ENCODE measurements around the gene OBSCN.

DNA sequence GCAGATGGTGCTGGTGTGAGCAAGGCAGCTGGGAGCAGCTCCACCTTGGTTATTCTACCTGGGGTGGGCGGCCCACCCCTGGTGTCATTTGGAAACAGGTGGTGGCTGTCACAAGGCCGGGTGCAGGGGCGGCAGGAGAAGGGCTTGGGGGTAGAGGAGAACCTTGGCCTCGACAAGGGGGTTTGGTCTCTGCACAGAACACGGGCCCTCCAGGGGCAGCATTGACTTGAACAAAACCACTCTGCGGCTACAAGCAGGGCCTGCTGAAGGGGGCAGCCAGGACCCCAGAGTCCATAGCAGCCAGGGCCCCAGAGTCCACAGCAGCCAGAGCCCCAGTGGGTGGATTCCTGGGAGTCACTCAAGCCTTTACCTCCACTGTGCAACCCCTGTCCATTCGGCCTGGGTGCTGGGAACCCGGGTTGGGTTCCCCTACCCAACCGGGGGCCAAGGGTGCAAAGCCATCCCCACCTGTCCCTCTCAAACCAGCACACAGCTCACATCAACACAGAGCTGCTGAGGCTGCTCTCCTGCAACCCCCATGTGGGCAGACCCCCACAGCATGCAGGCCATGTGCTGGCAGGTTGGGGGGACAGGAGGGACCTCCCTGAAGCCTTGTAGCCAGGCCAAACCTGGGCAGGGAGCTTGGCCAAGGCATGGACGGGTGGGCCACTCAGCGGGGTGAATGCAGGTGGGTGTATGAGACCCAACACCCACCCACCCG is 191.1 kb downstream of the OBSCN start:
- TF ChIP-seq, protein P1, sequence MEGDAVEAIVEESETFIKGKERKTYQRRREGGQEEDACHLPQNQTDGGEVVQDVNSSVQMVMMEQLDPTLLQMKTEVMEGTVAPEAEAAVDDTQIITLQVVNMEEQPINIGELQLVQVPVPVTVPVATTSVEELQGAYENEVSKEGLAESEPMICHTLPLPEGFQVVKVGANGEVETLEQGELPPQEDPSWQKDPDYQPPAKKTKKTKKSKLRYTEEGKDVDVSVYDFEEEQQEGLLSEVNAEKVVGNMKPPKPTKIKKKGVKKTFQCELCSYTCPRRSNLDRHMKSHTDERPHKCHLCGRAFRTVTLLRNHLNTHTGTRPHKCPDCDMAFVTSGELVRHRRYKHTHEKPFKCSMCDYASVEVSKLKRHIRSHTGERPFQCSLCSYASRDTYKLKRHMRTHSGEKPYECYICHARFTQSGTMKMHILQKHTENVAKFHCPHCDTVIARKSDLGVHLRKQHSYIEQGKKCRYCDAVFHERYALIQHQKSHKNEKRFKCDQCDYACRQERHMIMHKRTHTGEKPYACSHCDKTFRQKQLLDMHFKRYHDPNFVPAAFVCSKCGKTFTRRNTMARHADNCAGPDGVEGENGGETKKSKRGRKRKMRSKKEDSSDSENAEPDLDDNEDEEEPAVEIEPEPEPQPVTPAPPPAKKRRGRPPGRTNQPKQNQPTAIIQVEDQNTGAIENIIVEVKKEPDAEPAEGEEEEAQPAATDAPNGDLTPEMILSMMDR (IDR thresholded peaks at IDR 0.05; ENCODE audit: low read length), result no peak
- no peak for TF ChIP-seq EZH2 (IDR thresholded peaks at IDR 0.05; ENCODE audit: borderline replicate concordance, low read length)
